CD4-positive, CD25-positive, alpha-beta regulatory T cell (primary cell): Measurements from ENCODE around the gene NAV2. TPM values are rescaled to one million over a fixed set of nuclear protein-coding genes. Genes with fewer than 3 reads are reported as not detected.

ENCODE experiments used
- ATAC-seq, 2 donors: fragments of 150-1000 bp; cut with Tn5 transposase; one replicate each; pipeline ENCODE4 v1.10.0; 2021; ENCODE audit warnings: low read depth in 2 of 2, moderate number of reproducible peaks in 2 of 2, moderate library complexity in 1 of 2
- DNase-seq, 3 donors: peaks; one replicate each; pipeline versions ENCODE4 v3.0.0 to v3.0.0-alpha.2; 2012 to 2022; ENCODE audit warnings: mixed read lengths in 1 of 3
- H3K27ac ChIP-seq: one replicate; pipeline ENCODE4 v1.7.0; 2013; ENCODE audit warnings: mild to moderate bottlenecking, low read length; ENCODE audit not compliant: insufficient read depth, poor library complexity, severe bottlenecking
- H3K27me3 ChIP-seq: one replicate; pipeline ENCODE4 v1.7.0; 2013; ENCODE audit warnings: low read length; ENCODE audit not compliant: control insufficient read depth, insufficient read depth
- H3K36me3 ChIP-seq: one replicate; pipeline ENCODE4 v1.7.0; 2013; ENCODE audit warnings: mild to moderate bottlenecking, low read length, moderate library complexity; ENCODE audit not compliant: control insufficient read depth, insufficient read depth
- H3K4me1 ChIP-seq: 2 replicates; pipeline ENCODE4 v1.7.0; 2013; ENCODE audit warnings: mild to moderate bottlenecking, low read length; ENCODE audit not compliant: insufficient read depth, control insufficient read depth, poor library complexity, severe bottlenecking
- H3K4me3 ChIP-seq: one replicate; pipeline ENCODE4 v1.7.0; 2013; ENCODE audit warnings: low read depth, mild to moderate bottlenecking, low read length, moderate library complexity
- H3K9me3 ChIP-seq, 2 experiments: 1 replicate in 1 of 2; 2 replicates in 1 of 2; pipeline ENCODE4 v1.7.0; 2013; ENCODE audit warnings: low read length in 2 of 2, mild to moderate bottlenecking in 1 of 2, moderate library complexity in 1 of 2; ENCODE audit not compliant: control insufficient read depth in 2 of 2
- H3K27ac Mint-ChIP-seq, 3 donors: one replicate each; pipeline ENCODE4 v1.8.0; 2020 to 2022; ENCODE audit warnings: mild to moderate bottlenecking in 3 of 3, mixed read lengths in 3 of 3, moderate library complexity in 2 of 3
- H3K27me3 Mint-ChIP-seq: one replicate; pipeline ENCODE4 v1.8.0; 2022; ENCODE audit warnings: mild to moderate bottlenecking, mixed read lengths
- H3K36me3 Mint-ChIP-seq: one replicate; pipeline ENCODE4 v1.8.0; 2020; ENCODE audit warnings: mixed read lengths
- H3K4me1 Mint-ChIP-seq, 4 donors: one replicate each; pipeline ENCODE4 v1.8.0; 2020 to 2022; ENCODE audit warnings: mixed read lengths in 4 of 4, mild to moderate bottlenecking in 1 of 4
- H3K4me3 Mint-ChIP-seq, 4 donors: one replicate each; pipeline ENCODE4 v1.8.0; 2020 to 2022; ENCODE audit warnings: mild to moderate bottlenecking in 4 of 4, mixed read lengths in 4 of 4, moderate library complexity in 3 of 4
- H3K9me3 Mint-ChIP-seq, 7 donors: one replicate each; pipeline ENCODE4 v1.8.0; 2020 to 2022; ENCODE audit warnings: mixed read lengths in 7 of 7, mild to moderate bottlenecking in 3 of 7, moderate library complexity in 2 of 7
- polyA plus RNA-seq, 4 donors: library from polyadenylated mRNA; unstranded; fragments of 300-500 nt; fragmentation: Illumina TruSeq; gene quantifications; one replicate each; pipeline ENCODE4 v1.2.3, GENCODE V29; 2021
- total RNA-seq: library from RNA; stranded (reverse); gene quantifications from one replicate; pipeline ENCODE4 v1.2.3, GENCODE V29; 2022

NAV2 gene
- total and polyA plus RNA-seq, 5 donors from 2014 or later: 0.14 to 0.59 (median 0.36) TPM; not detected in 2

- peaks cover 51% of the 10 kb centered on the region for H3K27me3 Mint-ChIP-seq
These were observed 422.5 kb downstream of the NAV2 start for GRCh38 chr11:20134991-20135736.

DNA sequence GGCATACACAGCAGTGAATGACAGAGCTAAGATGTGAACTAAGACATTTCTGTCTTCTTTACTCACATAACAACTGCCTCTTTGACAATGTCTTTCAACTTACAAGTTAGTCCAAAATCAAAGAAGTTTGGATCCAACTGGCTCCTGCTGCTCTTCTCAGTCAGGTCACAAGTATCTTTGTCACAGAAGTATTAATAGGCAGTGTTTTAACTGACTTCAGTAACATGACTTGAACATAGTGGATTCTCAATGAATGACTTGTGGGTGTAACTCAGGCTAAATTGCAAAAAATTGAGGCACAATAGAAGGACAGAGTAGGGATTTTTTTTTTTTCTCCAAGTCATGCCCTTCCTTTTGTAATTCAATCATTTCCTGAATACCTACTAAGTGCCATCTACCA lies 425.0 kb downstream of the NAV2 start:
- Histone ChIP-seq H3K36me3 (no peaks in the 10 kb centered on the region), H3K9me3 (no peaks in the 10 kb centered on the region), H3K27me3 (peaks cover 8% of the 10 kb centered on the region), H3K27ac (no peak overlapping the region), H3K4me3 (no peak overlapping the region), H3K4me1 (peaks cover under 1% of the 10 kb centered on the region)
- Mint-ChIP-seq H3K36me3 (no peaks in the 10 kb centered on the region), H3K4me1 (peaks cover 0 to under 1% (median 0%) of the 10 kb centered on the region in 4 donors), H3K27ac (no peak overlapping the region), H3K4me3 (no peak overlapping the region), H3K27me3 (peaks cover 56% of the 10 kb centered on the region), H3K9me3 (no peaks in the 10 kb centered on the region)
- DNase-seq (no peak), ATAC-seq (no peak)

More at GRCh38 chr11:20134991-20135736, 422.5 kb downstream of the NAV2 start:
- peaks cover 0 to 13% (median 3%) of the 10 kb centered on the region in 4 donors for H3K4me1 Mint-ChIP-seq
- H3K36me3 ChIP-seq: no peaks in the 10 kb centered on the region
- DNase-seq (no peak), ATAC-seq (no peak)
- H3K4me3 ChIP-seq: no peak overlapping the region
- H3K27ac Mint-ChIP-seq: no peak overlapping the region
- no peak overlapping the region for H3K27ac ChIP-seq
- peaks cover 7% of the 10 kb centered on the region for H3K4me1 ChIP-seq
- no peak overlapping the region for H3K4me3 Mint-ChIP-seq
- no peaks in the 10 kb centered on the region for H3K9me3 ChIP-seq
- H3K36me3 Mint-ChIP-seq: no peaks in the 10 kb centered on the region
- peaks cover 7% of the 10 kb centered on the region for H3K27me3 ChIP-seq
- no peaks in the 10 kb centered on the region for H3K9me3 Mint-ChIP-seq

- Histone ChIP-seq H3K27ac (no peak overlapping the region), H3K4me1 (no peaks in the 10 kb centered on the region), H3K4me3 (no peak overlapping the region), H3K9me3 (no peaks in the 10 kb centered on the region), H3K36me3 (no peaks in the 10 kb centered on the region), H3K27me3 (peaks cover 6% of the 10 kb centered on the region)
- H3K36me3 Mint-ChIP-seq: no peaks in the 10 kb centered on the region
- no peaks in the 10 kb centered on the region for H3K9me3 Mint-ChIP-seq
- DNase-seq (no peak), ATAC-seq (no peak)
- no peak overlapping the region for H3K27ac Mint-ChIP-seq
- no peak overlapping the region for H3K4me3 Mint-ChIP-seq
- no peaks in the 10 kb centered on the region for H3K4me1 Mint-ChIP-seq
- H3K27me3 Mint-ChIP-seq: peaks cover 51% of the 10 kb centered on the region
These were observed 426.1 kb downstream of the NAV2 start for GRCh38 chr11:20138707-20139106.

- no peak overlapping the region for H3K27ac ChIP-seq
- Mint-ChIP-seq H3K27me3 (peaks cover 55% of the 10 kb centered on the region), H3K36me3 (no peaks in the 10 kb centered on the region), H3K4me1 (peaks cover 0 to 20% (median 10%) of the 10 kb centered on the region in 4 donors), H3K27ac (no peak overlapping the region), H3K4me3 (no peak overlapping the region), H3K9me3 (peaks cover 0 to 25% (median 3%) of the 10 kb centered on the region in 7 donors)
- H3K36me3 ChIP-seq: no peaks in the 10 kb centered on the region
- H3K27me3 ChIP-seq: peaks cover 36% of the 10 kb centered on the region
- DNase-seq (no peak), ATAC-seq (no peak)
- H3K4me3 ChIP-seq: no peak overlapping the region
- H3K4me1 ChIP-seq: peaks cover 14% of the 10 kb centered on the region
- H3K9me3 ChIP-seq: peaks cover 4 to 12% of the 10 kb centered on the region in 2 experiments
These were observed 441.7 kb downstream of the NAV2 start for GRCh38 chr11:20154381-20154780.

GRCh38 chr11:20155683-20156279 lies 443.1 kb downstream of the NAV2 start:
- peak overlapping the region in 3 of 4 donors; percentile 43 to 86 (median 80) for H3K4me3 Mint-ChIP-seq
- ATAC-seq: no peak
- no peak overlapping the region for H3K4me3 ChIP-seq
- peaks cover 4 to 13% of the 10 kb centered on the region in 2 experiments for H3K9me3 ChIP-seq
- H3K27ac Mint-ChIP-seq: peak overlapping the region in 1 of 3 donors; percentile 65
- peaks cover 61% of the 10 kb centered on the region for H3K27me3 Mint-ChIP-seq
- peaks cover 14% of the 10 kb centered on the region for H3K4me1 ChIP-seq
- peaks cover 37% of the 10 kb centered on the region for H3K27me3 ChIP-seq
- H3K4me1 Mint-ChIP-seq: peaks cover 0 to 20% (median 10%) of the 10 kb centered on the region in 4 donors
- no peak overlapping the region for H3K27ac ChIP-seq
- no peaks in the 10 kb centered on the region for H3K36me3 Mint-ChIP-seq
- H3K36me3 ChIP-seq: no peaks in the 10 kb centered on the region
- DNase-seq: no peak
- peaks cover 0 to 25% (median 3%) of the 10 kb centered on the region in 7 donors for H3K9me3 Mint-ChIP-seq

DNA sequence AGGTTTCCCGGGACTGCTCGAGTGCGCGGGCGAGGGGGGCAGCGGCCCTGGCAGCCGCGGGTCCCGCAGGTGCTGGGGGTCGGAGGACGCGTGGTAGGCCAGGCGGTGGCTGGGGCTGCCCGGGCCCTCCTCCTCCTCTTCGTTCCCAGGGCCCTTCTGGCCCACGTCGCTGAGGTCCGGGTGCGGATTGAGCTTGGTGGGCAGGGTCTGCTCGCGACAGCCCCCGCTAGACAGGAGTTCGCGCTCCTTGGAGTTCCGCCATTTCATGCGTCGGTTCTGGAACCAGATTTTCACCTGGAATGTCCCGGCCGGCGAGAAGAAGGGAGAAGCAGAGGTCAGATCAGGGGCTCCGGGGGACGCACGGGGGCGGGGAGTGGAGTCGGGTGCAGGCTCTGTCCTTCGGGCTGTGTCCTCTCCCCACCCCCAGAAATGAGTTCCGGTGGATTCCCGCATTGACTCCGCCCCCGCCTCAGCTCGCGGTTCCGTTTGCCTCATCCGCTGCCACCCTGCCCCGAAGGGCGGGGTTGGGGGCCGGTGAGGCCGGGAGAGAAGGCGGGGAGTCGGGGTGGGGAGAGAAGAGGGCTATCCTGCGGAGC lies 443.7 kb downstream of the NAV2 start:
- H3K27me3 ChIP-seq: peaks cover 41% of the 10 kb centered on the region
- no peak overlapping the region for H3K4me3 ChIP-seq
- Mint-ChIP-seq H3K4me3 (peak overlapping the region in 3 of 4 donors; percentile 43 to 86 (median 80)), H3K27ac (peak overlapping the region in 1 of 3 donors; percentile 65), H3K27me3 (peaks cover 67% of the 10 kb centered on the region), H3K9me3 (peaks cover 0 to 25% (median 3%) of the 10 kb centered on the region in 7 donors), H3K36me3 (no peaks in the 10 kb centered on the region), H3K4me1 (peaks cover 0 to 20% (median 10%) of the 10 kb centered on the region in 4 donors)
- peak; percentile 21 to 54 (median 54) for DNase-seq
- no peak overlapping the region for H3K27ac ChIP-seq
- peaks cover 4 to 17% of the 10 kb centered on the region in 2 experiments for H3K9me3 ChIP-seq
- peak; percentile 56 to 70 for ATAC-seq
- peaks cover 14% of the 10 kb centered on the region for H3K4me1 ChIP-seq
- no peaks in the 10 kb centered on the region for H3K36me3 ChIP-seq

DNA sequence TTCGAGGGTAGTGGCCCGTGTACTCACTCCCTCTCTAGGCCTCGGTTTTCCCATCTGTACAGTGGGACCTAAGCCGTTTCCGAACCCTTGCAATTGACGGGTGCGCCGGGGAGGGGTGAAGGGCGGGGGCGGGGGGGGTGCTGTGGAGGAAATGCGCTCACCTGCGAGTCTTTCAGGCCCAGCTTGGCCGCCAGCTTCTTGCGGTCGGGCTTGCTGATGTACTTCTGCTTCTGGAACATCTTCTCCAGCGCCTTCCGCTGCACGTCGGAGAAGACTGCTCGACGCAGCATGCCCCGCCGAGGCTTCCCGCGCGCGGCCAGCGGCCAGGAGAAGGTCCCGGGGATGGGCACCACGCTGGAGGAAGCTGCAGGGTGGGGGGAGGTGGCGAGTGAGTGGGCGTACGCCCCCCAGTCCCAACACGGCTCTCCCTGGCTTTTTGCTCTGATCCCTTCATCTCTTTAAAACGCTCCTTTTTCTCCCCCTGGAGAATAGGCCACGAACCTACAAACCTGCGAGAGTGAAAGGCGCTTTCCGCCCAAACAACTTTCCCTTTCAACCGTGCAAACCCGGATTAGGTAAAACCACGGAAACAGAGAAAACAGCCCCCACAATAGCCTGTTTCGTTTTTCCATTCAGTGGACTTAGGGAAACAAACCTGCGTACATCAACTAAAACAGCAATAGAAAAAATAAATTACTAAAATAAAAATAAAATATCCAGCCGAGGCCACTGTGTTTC lies 444.4 kb downstream of the NAV2 start:
- Mint-ChIP-seq H3K9me3 (peaks cover 0 to 27% (median 3%) of the 10 kb centered on the region in 7 donors), H3K4me3 (peak overlapping the region; percentile 54 to 86 (median 75)), H3K36me3 (no peaks in the 10 kb centered on the region), H3K27ac (no peak overlapping the region), H3K27me3 (peaks cover 74% of the 10 kb centered on the region), H3K4me1 (peaks cover 4 to 24% (median 10%) of the 10 kb centered on the region in 4 donors)
- DNase-seq: peak in 2 of 3 donors; percentile 29 to 53
- H3K36me3 ChIP-seq: no peaks in the 10 kb centered on the region
- H3K9me3 ChIP-seq: peaks cover 4 to 18% of the 10 kb centered on the region in 2 experiments
- H3K4me3 ChIP-seq: peak overlapping the region; percentile 47
- ATAC-seq: peak; percentile 29 to 43
- peaks cover 47% of the 10 kb centered on the region for H3K27me3 ChIP-seq
- peaks cover 14% of the 10 kb centered on the region for H3K4me1 ChIP-seq
- no peak overlapping the region for H3K27ac ChIP-seq
